Neural crest cell (in vitro differentiated cells): ENCODE measurements around the gene NR4A3. TPM values are rescaled to one million over a fixed set of nuclear protein-coding genes. Genes with fewer than 3 reads are reported as not detected.

Experiments used
- DNase-seq: peaks from one replicate; pipeline ENCODE4 v3.0.0; 2021; ENCODE audit warnings: low read depth, mixed read lengths, low spot score
- H3K27ac Mint-ChIP-seq: one replicate; pipeline ENCODE4 v1.8.0; 2021; ENCODE audit warnings: mild to moderate bottlenecking, mixed read lengths; ENCODE audit not compliant: unreplicated experiment
- H3K27me3 Mint-ChIP-seq: 2 replicates; pipeline ENCODE4 v1.8.0; 2021; ENCODE audit warnings: low read depth, mild to moderate bottlenecking, mixed read lengths
- H3K36me3 Mint-ChIP-seq: 2 replicates; pipeline ENCODE4 v1.8.0; 2021; ENCODE audit warnings: low read depth, mild to moderate bottlenecking, mixed read lengths
- H3K4me1 Mint-ChIP-seq: 2 replicates; pipeline ENCODE4 v1.8.0; 2021; ENCODE audit warnings: mixed read lengths
- H3K4me3 Mint-ChIP-seq: one replicate; pipeline ENCODE4 v1.8.0; 2021; ENCODE audit warnings: mild to moderate bottlenecking, mixed read lengths
- H3K9me3 Mint-ChIP-seq: 2 replicates; pipeline ENCODE4 v1.8.0; 2021; ENCODE audit warnings: mixed read lengths
- CTCF ChIP-seq: fragments of 200-600 bp; sonication (generic); conservative IDR thresholded peaks from 2 replicates; pipeline ENCODE4 v1.5.0; 2021; ENCODE audit warnings: antibody characterized with exemption, mild to moderate bottlenecking
- total RNA-seq: library from RNA; stranded (reverse); gene quantifications from 2 replicates; pipeline ENCODE4 v1.2.1, GENCODE V29; 2021

The NR4A3 gene
- total RNA-seq, 1 donor from 2014 or later: 0.93 TPM

DNA sequence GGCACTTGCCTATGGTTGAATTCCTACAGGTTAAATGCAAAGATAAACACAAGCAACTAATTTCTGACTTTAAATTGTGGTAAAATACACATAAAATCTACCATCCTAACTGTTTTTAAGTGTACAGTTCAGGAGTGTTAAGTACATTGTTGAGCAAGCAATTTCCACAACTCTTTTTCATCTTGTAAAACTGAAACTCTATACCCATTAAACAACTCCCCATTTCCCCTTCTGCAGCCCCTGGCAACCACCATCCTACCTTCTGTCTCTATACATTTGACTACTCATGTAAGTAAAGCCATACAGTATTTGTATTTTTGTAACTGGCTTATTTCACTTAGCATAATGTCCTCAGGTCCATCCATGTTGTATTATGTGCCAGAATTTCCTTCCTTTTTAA, 46.3 kb downstream of the NR4A3 start:
- Mint-ChIP-seq H3K4me1 (peaks cover 7% of the 10 kb centered on the region), H3K4me3 (no peak overlapping the region), H3K27me3 (no peaks in the 10 kb centered on the region), H3K36me3 (no peaks in the 10 kb centered on the region), H3K27ac (no peak overlapping the region), H3K9me3 (no peaks in the 10 kb centered on the region)
- TF ChIP-seq CTCF: no peak
- no peak for DNase-seq

GRCh38 chr9:99868845-99869244, 47.2 kb downstream of the NR4A3 start:
- Mint-ChIP-seq H3K36me3 (no peaks in the 10 kb centered on the region), H3K4me3 (no peak overlapping the region), H3K9me3 (no peaks in the 10 kb centered on the region), H3K27me3 (no peaks in the 10 kb centered on the region), H3K4me1 (no peaks in the 10 kb centered on the region), H3K27ac (no peak overlapping the region)
- no peak for TF ChIP-seq CTCF
- DNase-seq: no peak

GRCh38 chr9:99870126-99870525, 48.4 kb downstream of the NR4A3 start:
- no peak for TF ChIP-seq CTCF
- H3K4me1 Mint-ChIP-seq: no peaks in the 10 kb centered on the region
- no peaks in the 10 kb centered on the region for H3K9me3 Mint-ChIP-seq
- no peak for DNase-seq
- no peaks in the 10 kb centered on the region for H3K36me3 Mint-ChIP-seq
- H3K4me3 Mint-ChIP-seq: no peak overlapping the region
- H3K27ac Mint-ChIP-seq: no peak overlapping the region
- H3K27me3 Mint-ChIP-seq: no peaks in the 10 kb centered on the region

DNA sequence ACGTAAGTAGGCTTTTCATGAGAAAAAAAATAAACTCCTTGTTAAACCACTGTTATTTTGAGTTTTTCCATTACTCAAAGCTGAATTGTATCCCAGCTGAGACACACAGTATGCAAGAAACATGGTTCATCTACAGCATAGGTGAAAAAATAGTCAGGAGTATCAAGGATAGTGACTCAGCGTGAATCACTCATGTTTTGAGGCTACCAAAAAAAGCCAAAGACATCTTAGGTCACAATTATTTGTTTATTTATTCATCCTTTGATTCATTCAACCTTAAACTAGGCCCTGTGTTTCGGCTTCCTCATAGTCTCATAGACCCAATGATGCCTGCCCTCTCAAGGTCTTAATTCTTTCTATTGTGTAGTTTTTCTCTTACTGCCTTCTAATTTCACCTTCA, 51.8 kb downstream of the NR4A3 start:
- no peak overlapping the region for H3K4me3 Mint-ChIP-seq
- no peaks in the 10 kb centered on the region for H3K4me1 Mint-ChIP-seq
- H3K27ac Mint-ChIP-seq: no peak overlapping the region
- H3K36me3 Mint-ChIP-seq: no peaks in the 10 kb centered on the region
- no peaks in the 10 kb centered on the region for H3K27me3 Mint-ChIP-seq
- no peak for TF ChIP-seq CTCF
- no peaks in the 10 kb centered on the region for H3K9me3 Mint-ChIP-seq
- no peak for DNase-seq

- Mint-ChIP-seq H3K4me3 (no peak overlapping the region), H3K36me3 (no peaks in the 10 kb centered on the region), H3K9me3 (no peaks in the 10 kb centered on the region), H3K27me3 (no peaks in the 10 kb centered on the region), H3K4me1 (no peaks in the 10 kb centered on the region), H3K27ac (no peak overlapping the region)
- no peak for DNase-seq
- no peak for TF ChIP-seq CTCF
Measured at GRCh38 chr9:99873943-99874584, 52.4 kb downstream of the NR4A3 start.

DNA sequence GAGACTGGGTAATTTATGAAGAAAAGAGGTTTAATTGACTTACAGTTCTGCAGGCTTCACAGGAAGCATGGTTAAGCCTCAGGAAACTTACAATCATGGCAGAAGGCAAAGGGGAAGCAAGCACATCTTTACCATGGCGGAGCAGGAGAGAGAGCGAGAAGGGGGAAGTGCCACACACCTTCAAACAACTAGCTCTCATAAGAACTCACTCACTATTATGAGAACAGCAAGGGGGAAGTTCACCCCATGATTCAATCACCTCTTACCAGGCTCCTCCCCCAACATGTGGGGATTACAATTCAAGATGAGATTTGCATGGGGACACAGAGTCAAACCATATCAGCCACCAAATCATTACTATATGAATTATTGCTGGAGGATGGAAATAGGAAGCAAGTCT, 54.5 kb downstream of the NR4A3 start:
- DNase-seq: no peak
- TF ChIP-seq CTCF: no peak
- no peaks in the 10 kb centered on the region for H3K4me1 Mint-ChIP-seq
- H3K36me3 Mint-ChIP-seq: peaks cover 3% of the 10 kb centered on the region
- peaks cover 3% of the 10 kb centered on the region for H3K9me3 Mint-ChIP-seq
- H3K27me3 Mint-ChIP-seq: no peaks in the 10 kb centered on the region
- no peak overlapping the region for H3K4me3 Mint-ChIP-seq
- H3K27ac Mint-ChIP-seq: peak overlapping the region; percentile 9
